Peyer's patch (tissue), 4 donors: ENCODE measurements around the gene ZWILCH. TPM values are rescaled to one million over a fixed set of nuclear protein-coding genes. Genes with fewer than 3 reads are reported as not detected.
A peak's percentile ranks its signal among the peaks of the same experiment; 100 is the strongest.

Experiments used
- DNase-seq, 3 donors: peaks; one replicate each; pipeline ENCODE4 v3.0.0-alpha.2; 2017 to 2019
- H3K27ac ChIP-seq, 4 donors: fragments of 200-600 bp; sonication (generic); one replicate each; pipeline ENCODE4 v1.5.1; 2016 to 2019
- H3K27me3 ChIP-seq, 2 donors: fragments of 200-600 bp; sonication (generic); one replicate each; pipeline ENCODE4 v1.5.1; 2019
- H3K36me3 ChIP-seq, 3 donors: fragments of 200-600 bp; sonication (generic); one replicate each; pipeline ENCODE4 v1.5.1; 2016 to 2019
- H3K4me1 ChIP-seq, 4 donors: fragments of 200-600 bp; sonication (generic); one replicate each; pipeline ENCODE4 v1.5.1; 2016 to 2019
- H3K4me3 ChIP-seq, 4 donors: fragments of 200-600 bp; sonication (generic); 1 replicate in 3 of 4; 2 replicates in 1 of 4; pipeline ENCODE4 v1.5.1; 2016 to 2019; ENCODE audit warnings: mild to moderate bottlenecking in 1 of 4
- H3K9me3 ChIP-seq, 4 donors: fragments of 200-600 bp; sonication (generic); one replicate each; pipeline ENCODE4 v1.5.1; 2016 to 2019; ENCODE audit warnings: mild to moderate bottlenecking in 1 of 4
- CTCF ChIP-seq, 6 experiments: fragments of 450-650 bp in 4 of 6; fragments of 200-600 bp in 2 of 6; sonication (generic) in 1 of 6; IDR thresholded peaks; one replicate each; pipeline ENCODE4 v1.5.1; 2017 to 2019; ENCODE audit warnings: antibody characterized with exemption in 6 of 6, mild to moderate bottlenecking in 3 of 6, moderate library complexity in 1 of 6
- POLR2A ChIP-seq, 2 donors: fragments of 450-650 bp; IDR thresholded peaks; one replicate each; pipeline ENCODE4 v1.5.1; 2017; ENCODE audit warnings: antibody characterized with exemption in 2 of 2, mild to moderate bottlenecking in 2 of 2, moderate library complexity in 2 of 2
- total RNA-seq, 4 donors: library from RNA; depleted of rRNA; stranded (reverse); fragments of >200 nt; gene quantifications; one replicate each; pipeline ENCODE4 v1.1.0, GENCODE V29; 2016

ZWILCH gene
- total RNA-seq, 4 donors from 2014 or later = 3.6 to 11.2 (median 6.7) TPM

GRCh38 chr15:66570842-66571478 is 65.8 kb downstream of the ZWILCH start:
- Histone ChIP-seq H3K4me3 (no peak overlapping the region), H3K4me1 (no peaks in the 10 kb centered on the region), H3K27me3 (no peaks in the 10 kb centered on the region), H3K27ac (no peak overlapping the region), H3K36me3 (no peaks in the 10 kb centered on the region), H3K9me3 (no peaks in the 10 kb centered on the region)
- peak in 1 of 3 donors; percentile 25 for DNase-seq
- TF ChIP-seq CTCF (IDR thresholded peaks at IDR 0.05) = no peak
- no peak for TF ChIP-seq POLR2A (IDR thresholded peaks at IDR 0.05)

GRCh38 chr15:66572146-66572545 is 67.0 kb downstream of the ZWILCH start:
- no peak overlapping the region for H3K27ac ChIP-seq
- H3K36me3 ChIP-seq = no peaks in the 10 kb centered on the region
- no peaks in the 10 kb centered on the region for H3K9me3 ChIP-seq
- no peaks in the 10 kb centered on the region for H3K27me3 ChIP-seq
- peak in 1 of 3 donors; percentile 21 for DNase-seq
- no peak overlapping the region for H3K4me3 ChIP-seq
- TF ChIP-seq CTCF (IDR thresholded peaks at IDR 0.05) = no peak
- TF ChIP-seq POLR2A (IDR thresholded peaks at IDR 0.05) = no peak
- H3K4me1 ChIP-seq = no peaks in the 10 kb centered on the region

GRCh38 chr15:66573348-66573718 is 68.2 kb downstream of the ZWILCH start:
- Histone ChIP-seq H3K4me1 (no peaks in the 10 kb centered on the region), H3K27ac (no peak overlapping the region), H3K27me3 (no peaks in the 10 kb centered on the region), H3K4me3 (no peak overlapping the region), H3K36me3 (no peaks in the 10 kb centered on the region), H3K9me3 (no peaks in the 10 kb centered on the region)
- DNase-seq = no peak
- TF ChIP-seq CTCF (IDR thresholded peaks at IDR 0.05) (no peak), POLR2A (IDR thresholded peaks at IDR 0.05) (no peak)

- no peak overlapping the region for H3K4me3 ChIP-seq
- no peak for DNase-seq
Observed at GRCh38 chr15:66573719-66574595, 68.8 kb downstream of the ZWILCH start.

GRCh38 chr15:66574596-66574950 is 69.4 kb downstream of the ZWILCH start:
- H3K4me3 ChIP-seq = no peak overlapping the region
- H3K27me3 ChIP-seq = no peaks in the 10 kb centered on the region
- no peaks in the 10 kb centered on the region for H3K4me1 ChIP-seq
- H3K9me3 ChIP-seq = no peaks in the 10 kb centered on the region
- H3K27ac ChIP-seq = no peak overlapping the region
- TF ChIP-seq CTCF (IDR thresholded peaks at IDR 0.05) (no peak), POLR2A (IDR thresholded peaks at IDR 0.05) (no peak)
- no peaks in the 10 kb centered on the region for H3K36me3 ChIP-seq
- DNase-seq = no peak

More at GRCh38 chr15:66573719-66574595, 68.8 kb downstream of the ZWILCH start:
- no peaks in the 10 kb centered on the region for H3K36me3 ChIP-seq
- no peak overlapping the region for H3K27ac ChIP-seq
- TF ChIP-seq POLR2A (IDR thresholded peaks at IDR 0.05) (no peak), CTCF (IDR thresholded peaks at IDR 0.05) (no peak)
- no peaks in the 10 kb centered on the region for H3K27me3 ChIP-seq
- no peaks in the 10 kb centered on the region for H3K9me3 ChIP-seq
- no peaks in the 10 kb centered on the region for H3K4me1 ChIP-seq
